ENCODE measurements around the gene BRSK2.
A peak's percentile ranks its signal among the peaks of the same experiment; 100 is the strongest.

BRSK2 gene

GRCh38 chr11:1382831-1383607 lies 6.7 kb upstream of the BRSK2 start:
- Histone ChIP-seq H3K79me2 (no peaks in the 10 kb centered on the region), H3K27ac (peak overlapping the region; percentile 61), H3K4me3 (ENCODE audit: low read depth, low read length) (peak overlapping the region; percentile 68), H3K36me3 (ENCODE audit: control insufficient read depth, insufficient read depth, low read length) (no peaks in the 10 kb centered on the region), H3K4me2 (ENCODE audit: low read length) (peak overlapping the region; percentile 82), H3K27me3 (ENCODE audit: control insufficient read depth, insufficient read depth, low read length) (no peaks in the 10 kb centered on the region), H3K9me3 (ENCODE audit: control insufficient read depth, low read length) (no peaks in the 10 kb centered on the region), H3K9ac (no peak overlapping the region), H2AFZ (peak overlapping the region; percentile 82), H3K4me1 (no peaks in the 10 kb centered on the region)
- no peak for TF ChIP-seq CTCF (IDR thresholded peaks at IDR 0.05)

GRCh38 chr11:1384199-1384970 lies 5.3 kb upstream of the BRSK2 start:
- TF ChIP-seq CTCF (IDR thresholded peaks at IDR 0.05) = no peak
- no peak overlapping the region for H3K4me3 ChIP-seq (ENCODE audit: low read depth, low read length)
- H3K9ac ChIP-seq = no peak overlapping the region
- H3K9me3 ChIP-seq (ENCODE audit: control insufficient read depth, low read length) = no peaks in the 10 kb centered on the region
- H3K4me2 ChIP-seq (ENCODE audit: low read length) = no peak overlapping the region
- peak overlapping the region; percentile 19 for H3K27ac ChIP-seq
- no peak overlapping the region for H2AFZ ChIP-seq
- H3K4me1 ChIP-seq = peaks cover 3% of the 10 kb centered on the region
- H3K27me3 ChIP-seq (ENCODE audit: control insufficient read depth, insufficient read depth, low read length) = no peaks in the 10 kb centered on the region
- H3K36me3 ChIP-seq (ENCODE audit: control insufficient read depth, insufficient read depth, low read length) = no peaks in the 10 kb centered on the region
- H3K79me2 ChIP-seq = no peaks in the 10 kb centered on the region

- H3K9ac ChIP-seq = no peak overlapping the region
- no peaks in the 10 kb centered on the region for H3K36me3 ChIP-seq (ENCODE audit: control insufficient read depth, insufficient read depth, low read length)
- no peak overlapping the region for H3K4me3 ChIP-seq (ENCODE audit: low read depth, low read length)
- no peaks in the 10 kb centered on the region for H3K9me3 ChIP-seq (ENCODE audit: control insufficient read depth, low read length)
- no peaks in the 10 kb centered on the region for H3K79me2 ChIP-seq
- H3K27me3 ChIP-seq (ENCODE audit: control insufficient read depth, insufficient read depth, low read length) = no peaks in the 10 kb centered on the region
- peaks cover 3% of the 10 kb centered on the region for H3K4me1 ChIP-seq
- no peak overlapping the region for H3K27ac ChIP-seq
- no peak overlapping the region for H2AFZ ChIP-seq
- H3K4me2 ChIP-seq (ENCODE audit: low read length) = no peak overlapping the region
- no peak for TF ChIP-seq CTCF (IDR thresholded peaks at IDR 0.05)
Observed at GRCh38 chr11:1387521-1387920, 2.2 kb upstream of the BRSK2 start.

GRCh38 chr11:1387961-1388762 lies 1.6 kb upstream of the BRSK2 start:
- Histone ChIP-seq H3K79me2 (no peaks in the 10 kb centered on the region), H2AFZ (no peak overlapping the region), H3K27ac (no peak overlapping the region), H3K9ac (no peak overlapping the region), H3K27me3 (ENCODE audit: control insufficient read depth, insufficient read depth, low read length) (no peaks in the 10 kb centered on the region), H3K4me1 (peaks cover 3% of the 10 kb centered on the region), H3K36me3 (ENCODE audit: control insufficient read depth, insufficient read depth, low read length) (no peaks in the 10 kb centered on the region), H3K4me2 (ENCODE audit: low read length) (no peak overlapping the region), H3K9me3 (ENCODE audit: control insufficient read depth, low read length) (no peaks in the 10 kb centered on the region), H3K4me3 (ENCODE audit: low read depth, low read length) (no peak overlapping the region)
- TF ChIP-seq CTCF (IDR thresholded peaks at IDR 0.05) = peak; percentile 40
